CD14-positive monocyte (primary cell): ENCODE results near the gene ELAVL1. TPM values are rescaled to one million over a fixed set of nuclear protein-coding genes. Genes with fewer than 3 reads are reported as not detected.

Experiments
- DNase-seq, 3 donors: peaks; one replicate each; pipeline ENCODE4 v3.0.0-alpha.2; 2011 to 2022
- H2AFZ ChIP-seq: 2 replicates; pipeline ENCODE4 v1.6.0; 2012; ENCODE audit warnings: mild to moderate bottlenecking, low read depth, low read length, inconsistent platforms; ENCODE audit not compliant: insufficient read depth, poor library complexity, severe bottlenecking
- H3K27ac ChIP-seq, 2 donors: 1 replicate in 1 of 2; 2 replicates in 1 of 2; pipeline ENCODE4 v1.5.1; 2012 to 2013; ENCODE audit warnings: low read length in 2 of 2, control low read depth in 1 of 2, inconsistent platforms in 1 of 2, low read depth in 1 of 2, mild to moderate bottlenecking in 1 of 2
- H3K27me3 ChIP-seq, 2 donors: one replicate each; pipeline versions ENCODE4 v1.6.0 to v1.6.1; 2011 to 2013; ENCODE audit warnings: low read length in 2 of 2; ENCODE audit not compliant: control insufficient read depth in 2 of 2, insufficient read depth in 2 of 2
- H3K36me3 ChIP-seq, 2 donors: replicated peaks in 1 of 2; 1 replicate in 1 of 2; 2 replicates in 1 of 2; pipeline versions ENCODE4 v1.5.1 to v1.6.1; 2012 to 2013; ENCODE audit warnings: low read length in 2 of 2, control low read depth in 1 of 2, inconsistent platforms in 1 of 2, mild to moderate bottlenecking in 1 of 2; ENCODE audit not compliant: insufficient read depth in 2 of 2, control insufficient read depth in 1 of 2
- H3K4me1 ChIP-seq, 2 donors: 1 replicate in 1 of 2; 2 replicates in 1 of 2; pipeline versions ENCODE4 v1.5.1 to v1.6.1; 2012 to 2013; ENCODE audit warnings: low read length in 2 of 2, control low read depth in 1 of 2, inconsistent platforms in 1 of 2, mild to moderate bottlenecking in 1 of 2, moderate library complexity in 1 of 2; ENCODE audit not compliant: insufficient read depth in 2 of 2, control insufficient read depth in 1 of 2
- H3K4me2 ChIP-seq: replicated peaks from 2 replicates; pipeline ENCODE3; 2012; ENCODE audit warnings: low read length, moderate library complexity, mild to moderate bottlenecking; ENCODE audit not compliant: poor library complexity, severe bottlenecking; ENCODE audit errors: extremely low read depth
- H3K4me3 ChIP-seq, 3 experiments: fragments of 200-600 bp in 1 of 3; sonication (generic) in 1 of 3; replicated peaks in 1 of 3; 1 replicate in 2 of 3; 2 replicates in 1 of 3; pipeline ENCODE4 v1.5.1; 2011 to 2013; ENCODE audit warnings: low read length in 3 of 3, mild to moderate bottlenecking in 3 of 3, control low read depth in 2 of 3, low read depth in 2 of 3, inconsistent platforms in 1 of 3, moderate library complexity in 1 of 3
- H3K79me2 ChIP-seq: 2 replicates; pipeline ENCODE4 v1.6.0; 2012; ENCODE audit warnings: mild to moderate bottlenecking, control low read depth, inconsistent platforms, low read length, moderate library complexity; ENCODE audit not compliant: insufficient read depth
- H3K9ac ChIP-seq: 2 replicates; pipeline ENCODE4 v1.6.0; 2017; ENCODE audit warnings: low read length, mild to moderate bottlenecking; ENCODE audit not compliant: insufficient read depth, poor library complexity, severe bottlenecking
- H3K9me3 ChIP-seq, 2 donors: replicated peaks in 1 of 2; 1 replicate in 1 of 2; 2 replicates in 1 of 2; pipeline versions ENCODE4 v1.5.1 to v1.6.1; 2012 to 2013; ENCODE audit warnings: low read length in 2 of 2, control low read depth in 1 of 2; ENCODE audit not compliant: control insufficient read depth in 1 of 2, insufficient read depth in 1 of 2
- H4K20me1 ChIP-seq: 2 replicates; pipeline ENCODE4 v1.6.0; 2012; ENCODE audit warnings: mild to moderate bottlenecking, low read length, control low read depth, moderate library complexity; ENCODE audit not compliant: insufficient read depth
- H3K27ac Mint-ChIP-seq, 7 donors: one replicate each; pipeline ENCODE4 v1.8.0; 2020; ENCODE audit warnings: mild to moderate bottlenecking in 7 of 7, mixed read lengths in 7 of 7, moderate library complexity in 6 of 7, inconsistent platforms in 2 of 7
- H3K27me3 Mint-ChIP-seq, 3 donors: one replicate each; pipeline ENCODE4 v1.8.0; 2021 to 2022; ENCODE audit warnings: low read depth in 3 of 3, mild to moderate bottlenecking in 3 of 3, mixed read lengths in 3 of 3, moderate library complexity in 3 of 3, inconsistent platforms in 1 of 3
- H3K36me3 Mint-ChIP-seq, 2 donors: one replicate each; pipeline ENCODE4 v1.8.0; 2020; ENCODE audit warnings: mixed read lengths in 2 of 2, inconsistent platforms in 1 of 2, mild to moderate bottlenecking in 1 of 2
- H3K4me1 Mint-ChIP-seq: one replicate; pipeline ENCODE4 v1.8.0; 2020; ENCODE audit warnings: mild to moderate bottlenecking, mixed read lengths
- H3K4me3 Mint-ChIP-seq, 2 donors: one replicate each; pipeline ENCODE4 v1.8.0; 2020; ENCODE audit warnings: mild to moderate bottlenecking in 2 of 2, mixed read lengths in 2 of 2, moderate library complexity in 1 of 2
- H3K9me3 Mint-ChIP-seq, 7 donors: one replicate each; pipeline ENCODE4 v1.8.0; 2020 to 2022; ENCODE audit warnings: mixed read lengths in 7 of 7, mild to moderate bottlenecking in 6 of 7, moderate library complexity in 6 of 7, inconsistent platforms in 2 of 7
- WGBS: methylation state at CpG from one replicate; pipeline ENCODE4 v1.1.5; 2013; ENCODE audit warnings: missing lambda C conversion rate; ENCODE audit not compliant: insufficient coverage; 5-methylcytosine and 5-hydroxymethylcytosine counted together
- intact Hi-C, 2 donors: fragments of 100-400 bp; cut with micrococcal nuclease; formaldehyde crosslinking; loops; one replicate each; pipeline versions ENCODE4 v1.15.0 to v1.15.1; 2023
- polyA plus RNA-seq, 3 donors: library from polyadenylated mRNA; depleted of rRNA in 1 of 3; unstranded in 2 of 3; stranded (reverse) in 1 of 3; fragments of 300-500 nt in 2 of 3; fragments of >200 nt in 1 of 3; fragmentation: Illumina TruSeq in 2 of 3; gene quantifications; 1 replicate in 2 of 3; 2 replicates in 1 of 3; pipeline ENCODE4 v1.2.3, GENCODE V29; 2012 to 2021
- TF ChIP-seq, protein P1 (sequence below): fragments of 200-600 bp; IDR thresholded peaks from one replicate; pipeline ENCODE4 v1.8.0; 2022; ENCODE audit warnings: antibody characterized with exemption, mild to moderate bottlenecking

The ELAVL1 gene
- polyA plus RNA-seq, 3 donors = 25.1 to 31.1 (median 30.7) TPM

DNA sequence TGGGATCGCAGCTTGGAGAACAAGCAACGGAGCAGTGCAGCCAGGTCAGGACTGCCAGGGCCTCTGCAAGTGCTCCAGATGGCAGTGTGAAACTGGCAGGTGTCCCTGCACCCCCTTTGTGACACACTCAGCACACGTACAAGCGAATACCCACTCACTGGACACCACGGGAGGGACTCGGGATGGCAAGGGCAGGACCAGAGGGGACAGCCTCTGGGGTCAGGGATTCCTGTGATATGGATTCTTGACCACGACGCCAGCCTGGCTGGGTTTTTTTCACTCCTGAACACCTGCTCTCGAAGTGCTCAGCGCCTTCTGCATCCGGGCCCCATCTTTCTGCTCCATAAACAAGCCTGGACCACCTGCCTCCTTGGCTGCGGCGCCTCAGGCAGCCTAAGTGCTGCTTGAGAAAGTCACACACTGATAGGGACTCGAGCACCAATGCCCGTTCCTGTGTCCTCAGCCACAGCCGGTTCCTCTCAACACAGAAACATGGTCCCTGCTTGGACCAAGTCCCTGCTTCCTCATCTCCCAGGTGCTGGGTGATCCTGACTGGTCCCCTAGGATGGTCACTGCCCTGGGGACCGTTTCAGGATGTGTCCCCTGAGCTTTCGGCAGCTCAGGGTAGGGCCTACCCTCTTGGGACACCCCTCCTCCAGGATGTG is 22.0 kb downstream of the ELAVL1 start:
- TF ChIP-seq, protein P1, sequence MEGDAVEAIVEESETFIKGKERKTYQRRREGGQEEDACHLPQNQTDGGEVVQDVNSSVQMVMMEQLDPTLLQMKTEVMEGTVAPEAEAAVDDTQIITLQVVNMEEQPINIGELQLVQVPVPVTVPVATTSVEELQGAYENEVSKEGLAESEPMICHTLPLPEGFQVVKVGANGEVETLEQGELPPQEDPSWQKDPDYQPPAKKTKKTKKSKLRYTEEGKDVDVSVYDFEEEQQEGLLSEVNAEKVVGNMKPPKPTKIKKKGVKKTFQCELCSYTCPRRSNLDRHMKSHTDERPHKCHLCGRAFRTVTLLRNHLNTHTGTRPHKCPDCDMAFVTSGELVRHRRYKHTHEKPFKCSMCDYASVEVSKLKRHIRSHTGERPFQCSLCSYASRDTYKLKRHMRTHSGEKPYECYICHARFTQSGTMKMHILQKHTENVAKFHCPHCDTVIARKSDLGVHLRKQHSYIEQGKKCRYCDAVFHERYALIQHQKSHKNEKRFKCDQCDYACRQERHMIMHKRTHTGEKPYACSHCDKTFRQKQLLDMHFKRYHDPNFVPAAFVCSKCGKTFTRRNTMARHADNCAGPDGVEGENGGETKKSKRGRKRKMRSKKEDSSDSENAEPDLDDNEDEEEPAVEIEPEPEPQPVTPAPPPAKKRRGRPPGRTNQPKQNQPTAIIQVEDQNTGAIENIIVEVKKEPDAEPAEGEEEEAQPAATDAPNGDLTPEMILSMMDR = no peak
- Histone ChIP-seq H3K9ac (no peak overlapping the region), H3K79me2 (peaks cover 37% of the 10 kb centered on the region), H3K27ac (no peak overlapping the region), H3K4me3 (no peak overlapping the region), H3K4me2 (no peak overlapping the region), H3K9me3 (no peaks in the 10 kb centered on the region), H3K36me3 (peaks cover 76 to 99% of the 10 kb centered on the region in 2 donors), H4K20me1 (peaks cover 79% of the 10 kb centered on the region), H3K27me3 (no peaks in the 10 kb centered on the region), H3K4me1 (no peaks in the 10 kb centered on the region), H2AFZ (no peak overlapping the region)
- WGBS = 97% methylated on average over 18 of the region's 18 CpGs
- DNase-seq = no peak
- intact Hi-C loops = no loop called here
- peaks cover 72 to 92% of the 10 kb centered on the region in 2 donors for H3K36me3 Mint-ChIP-seq
- H3K4me3 Mint-ChIP-seq = no peak overlapping the region
- peaks cover 4% of the 10 kb centered on the region for H3K4me1 Mint-ChIP-seq
- peak overlapping the region in 2 of 7 donors; percentile 11 to 81 for H3K27ac Mint-ChIP-seq
- H3K27me3 Mint-ChIP-seq = no peaks in the 10 kb centered on the region
- no peaks in the 10 kb centered on the region for H3K9me3 Mint-ChIP-seq

DNA sequence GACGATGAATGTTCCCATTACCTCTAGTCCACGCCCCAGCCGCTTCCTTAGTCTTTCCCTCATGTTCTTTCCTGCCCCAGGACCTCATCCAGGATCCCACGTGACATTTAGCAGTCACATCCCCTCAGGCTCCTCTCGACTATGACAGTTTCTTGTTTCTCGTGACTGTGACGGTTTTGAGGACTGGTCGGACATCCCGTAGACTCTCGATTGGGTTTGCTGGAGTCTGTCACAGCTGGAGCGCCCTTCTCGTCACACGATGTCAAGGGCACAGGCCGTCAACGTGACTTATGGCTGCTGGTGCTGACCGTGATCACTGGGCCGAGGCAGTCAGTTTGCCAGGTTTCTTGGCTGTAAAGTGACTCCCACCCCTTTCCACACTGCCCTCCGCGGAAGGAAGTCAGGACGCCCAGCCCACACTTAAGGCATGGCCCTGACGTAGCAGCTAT is 22.8 kb downstream of the ELAVL1 start:
- TF ChIP-seq, protein P1 = no peak
- Histone ChIP-seq H2AFZ (no peak overlapping the region), H3K9me3 (no peaks in the 10 kb centered on the region), H3K79me2 (peaks cover 29% of the 10 kb centered on the region), H3K36me3 (peaks cover 76 to 99% of the 10 kb centered on the region in 2 donors), H3K4me2 (no peak overlapping the region), H4K20me1 (peaks cover 75% of the 10 kb centered on the region), H3K27me3 (no peaks in the 10 kb centered on the region), H3K27ac (no peak overlapping the region), H3K4me3 (no peak overlapping the region), H3K4me1 (no peaks in the 10 kb centered on the region), H3K9ac (no peak overlapping the region)
- no peak for DNase-seq
- peaks cover 70 to 90% of the 10 kb centered on the region in 2 donors for H3K36me3 Mint-ChIP-seq
- H3K27me3 Mint-ChIP-seq = no peaks in the 10 kb centered on the region
- WGBS = 93% methylated on average over 21 of the region's 21 CpGs
- H3K27ac Mint-ChIP-seq = no peak overlapping the region
- H3K9me3 Mint-ChIP-seq = no peaks in the 10 kb centered on the region
- no peak overlapping the region for H3K4me3 Mint-ChIP-seq
- H3K4me1 Mint-ChIP-seq = peaks cover 4% of the 10 kb centered on the region
- intact Hi-C loops = no loop called here
